ENCODE results near the gene SETD6.
A peak's percentile ranks its signal among the peaks of the same experiment; 100 is the strongest.

Gene SETD6

GRCh38 chr16:58500430-58501241 lies 14.7 kb upstream of the SETD6 start:
- H3K4me3 Mint-ChIP-seq, result peak overlapping the region; percentile 66
- ATAC-seq, result no peak
- H3K9me3 Mint-ChIP-seq, result no peaks in the 10 kb centered on the region
- peaks cover 22% of the 10 kb centered on the region for H3K4me1 Mint-ChIP-seq
- no peak for DNase-seq (ENCODE audit: low spot score in 2 of 2)
- H3K36me3 Mint-ChIP-seq, result no peaks in the 10 kb centered on the region
- no peak overlapping the region for H3K27ac Mint-ChIP-seq

- ATAC-seq (peak; percentile 40), DNase-seq (ENCODE audit: low spot score in 2 of 2) (no peak)
- H3K9me3 Mint-ChIP-seq, result no peaks in the 10 kb centered on the region
- no peak overlapping the region for H3K27ac Mint-ChIP-seq
- no peaks in the 10 kb centered on the region for H3K36me3 Mint-ChIP-seq
- H3K4me1 Mint-ChIP-seq, result peaks cover 22% of the 10 kb centered on the region
- peak overlapping the region; percentile 66 for H3K4me3 Mint-ChIP-seq
These were observed 13.8 kb upstream of the SETD6 start for GRCh38 chr16:58501242-58502131.

GRCh38 chr16:58502217-58502921 lies 12.9 kb upstream of the SETD6 start:
- no peak for DNase-seq (ENCODE audit: low spot score in 2 of 2)
- H3K9me3 Mint-ChIP-seq, result no peaks in the 10 kb centered on the region
- peak overlapping the region; percentile 4 for H3K27ac Mint-ChIP-seq
- no peak for ATAC-seq
- H3K4me3 Mint-ChIP-seq, result peak overlapping the region; percentile 66
- H3K4me1 Mint-ChIP-seq, result peaks cover 27% of the 10 kb centered on the region
- H3K36me3 Mint-ChIP-seq, result no peaks in the 10 kb centered on the region

- DNase-seq (ENCODE audit: low spot score in 2 of 2) (no peak), ATAC-seq (no peak)
- no peak overlapping the region for H3K4me3 Mint-ChIP-seq
- peak overlapping the region; percentile 4 for H3K27ac Mint-ChIP-seq
- H3K4me1 Mint-ChIP-seq, result peaks cover 22% of the 10 kb centered on the region
- H3K36me3 Mint-ChIP-seq, result no peaks in the 10 kb centered on the region
- H3K9me3 Mint-ChIP-seq, result no peaks in the 10 kb centered on the region
These were observed 12.0 kb upstream of the SETD6 start for GRCh38 chr16:58503166-58503862.

- ATAC-seq, result no peak
- no peak overlapping the region for H3K27ac Mint-ChIP-seq
- no peak for DNase-seq (ENCODE audit: low spot score in 2 of 2)
- H3K36me3 Mint-ChIP-seq, result no peaks in the 10 kb centered on the region
- no peak overlapping the region for H3K4me3 Mint-ChIP-seq
- peaks cover 22% of the 10 kb centered on the region for H3K4me1 Mint-ChIP-seq
- H3K9me3 Mint-ChIP-seq, result no peaks in the 10 kb centered on the region
These were observed 11.2 kb upstream of the SETD6 start for GRCh38 chr16:58503863-58504688.

- Mint-ChIP-seq H3K4me3 (no peak overlapping the region), H3K4me1 (peaks cover 10% of the 10 kb centered on the region), H3K27ac (no peak overlapping the region), H3K36me3 (peaks cover 6% of the 10 kb centered on the region), H3K9me3 (no peaks in the 10 kb centered on the region)
- no peak for DNase-seq (ENCODE audit: low spot score in 2 of 2)
- no peak for ATAC-seq
These were observed 8.8 kb upstream of the SETD6 start for GRCh38 chr16:58506241-58507194.

GRCh38 chr16:58507195-58507962 lies 7.9 kb upstream of the SETD6 start:
- H3K4me3 Mint-ChIP-seq, result no peak overlapping the region
- peaks cover 15% of the 10 kb centered on the region for H3K4me1 Mint-ChIP-seq
- H3K27ac Mint-ChIP-seq, result no peak overlapping the region
- DNase-seq (ENCODE audit: low spot score in 2 of 2) (no peak), ATAC-seq (no peak)
- H3K9me3 Mint-ChIP-seq, result no peaks in the 10 kb centered on the region
- peaks cover 12% of the 10 kb centered on the region for H3K36me3 Mint-ChIP-seq

- Mint-ChIP-seq H3K4me1 (peaks cover 15% of the 10 kb centered on the region), H3K4me3 (no peak overlapping the region), H3K27ac (no peak overlapping the region), H3K9me3 (no peaks in the 10 kb centered on the region), H3K36me3 (peaks cover 12% of the 10 kb centered on the region)
- DNase-seq (ENCODE audit: low spot score in 2 of 2) (no peak), ATAC-seq (no peak)
These were observed 7.2 kb upstream of the SETD6 start for GRCh38 chr16:58507963-58508670.

GRCh38 chr16:58508671-58509251 lies 6.6 kb upstream of the SETD6 start:
- Mint-ChIP-seq H3K27ac (no peak overlapping the region), H3K4me3 (no peak overlapping the region), H3K36me3 (peaks cover 12% of the 10 kb centered on the region), H3K9me3 (no peaks in the 10 kb centered on the region), H3K4me1 (peaks cover 15% of the 10 kb centered on the region)
- DNase-seq (ENCODE audit: low spot score in 2 of 2) (no peak), ATAC-seq (no peak)

- peaks cover 15% of the 10 kb centered on the region for H3K4me1 Mint-ChIP-seq
- no peaks in the 10 kb centered on the region for H3K9me3 Mint-ChIP-seq
- peaks cover 13% of the 10 kb centered on the region for H3K36me3 Mint-ChIP-seq
- ATAC-seq (no peak), DNase-seq (ENCODE audit: low spot score in 2 of 2) (no peak)
- no peak overlapping the region for H3K4me3 Mint-ChIP-seq
- no peak overlapping the region for H3K27ac Mint-ChIP-seq
These were observed 5.8 kb upstream of the SETD6 start for GRCh38 chr16:58509256-58510096.

- peaks cover 22% of the 10 kb centered on the region for H3K4me1 Mint-ChIP-seq
- H3K36me3 Mint-ChIP-seq, result peaks cover 21% of the 10 kb centered on the region
- no peak overlapping the region for H3K27ac Mint-ChIP-seq
- no peak overlapping the region for H3K4me3 Mint-ChIP-seq
- ATAC-seq (no peak), DNase-seq (ENCODE audit: low spot score in 2 of 2) (no peak)
- H3K9me3 Mint-ChIP-seq, result no peaks in the 10 kb centered on the region
These were observed 5.1 kb upstream of the SETD6 start for GRCh38 chr16:58510097-58510775.
